Fibroblast of lung (primary cell): ENCODE data around the gene TMEM94.

ENCODE experiments used
- EZH2 ChIP-seq: IDR thresholded peaks from 2 replicates; pipeline ENCODE4 v1.5.1; 2012; ENCODE audit warnings: low read length, control low read depth, mild to moderate bottlenecking; ENCODE audit errors: missing control alignments
- TF ChIP-seq, protein P1 (sequence below), 2 donors: IDR thresholded peaks in 1 of 2; conservative IDR thresholded peaks in 1 of 2; 1 replicate in 1 of 2; 2 replicates in 1 of 2; pipeline ENCODE4 v1.5.1; 2011 to 2012; ENCODE audit warnings: low read length in 2 of 2, control low read depth in 1 of 2, inconsistent platforms in 1 of 2, low read depth in 1 of 2, mild to moderate bottlenecking in 1 of 2

DNA sequence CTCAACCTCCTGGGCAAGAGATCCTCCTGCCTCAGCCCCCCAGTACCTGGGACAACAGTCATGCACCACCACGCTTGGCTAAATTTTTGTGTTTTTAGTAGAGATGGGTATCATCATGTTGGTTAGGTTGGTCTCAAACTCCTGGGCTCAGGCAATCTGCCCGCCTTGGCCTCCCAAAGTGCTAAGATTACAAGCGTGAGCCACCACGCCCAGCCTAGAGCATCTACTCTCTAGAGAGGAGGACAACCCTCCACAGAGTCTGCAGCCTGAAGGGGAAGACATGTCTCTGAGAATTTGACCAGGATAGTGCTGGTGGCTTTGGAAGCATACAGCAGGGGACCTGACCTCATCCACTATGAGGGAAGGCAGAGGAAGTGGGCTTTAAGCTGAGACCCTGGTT is 46.3 kb upstream of the TMEM94 start:
- TF ChIP-seq EZH2: no peak
- TF ChIP-seq, protein P1, sequence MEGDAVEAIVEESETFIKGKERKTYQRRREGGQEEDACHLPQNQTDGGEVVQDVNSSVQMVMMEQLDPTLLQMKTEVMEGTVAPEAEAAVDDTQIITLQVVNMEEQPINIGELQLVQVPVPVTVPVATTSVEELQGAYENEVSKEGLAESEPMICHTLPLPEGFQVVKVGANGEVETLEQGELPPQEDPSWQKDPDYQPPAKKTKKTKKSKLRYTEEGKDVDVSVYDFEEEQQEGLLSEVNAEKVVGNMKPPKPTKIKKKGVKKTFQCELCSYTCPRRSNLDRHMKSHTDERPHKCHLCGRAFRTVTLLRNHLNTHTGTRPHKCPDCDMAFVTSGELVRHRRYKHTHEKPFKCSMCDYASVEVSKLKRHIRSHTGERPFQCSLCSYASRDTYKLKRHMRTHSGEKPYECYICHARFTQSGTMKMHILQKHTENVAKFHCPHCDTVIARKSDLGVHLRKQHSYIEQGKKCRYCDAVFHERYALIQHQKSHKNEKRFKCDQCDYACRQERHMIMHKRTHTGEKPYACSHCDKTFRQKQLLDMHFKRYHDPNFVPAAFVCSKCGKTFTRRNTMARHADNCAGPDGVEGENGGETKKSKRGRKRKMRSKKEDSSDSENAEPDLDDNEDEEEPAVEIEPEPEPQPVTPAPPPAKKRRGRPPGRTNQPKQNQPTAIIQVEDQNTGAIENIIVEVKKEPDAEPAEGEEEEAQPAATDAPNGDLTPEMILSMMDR (conservative IDR thresholded peaks at IDR 0.05 in 1 of 2, IDR thresholded peaks at IDR 0.05 in 1 of 2; ENCODE audit: low read depth in 1 of 2, low read length in 2 of 2): no peak
